ENCODE data around the gene SOX15. TPM values are rescaled to one million over a fixed set of nuclear protein-coding genes. Genes with fewer than 3 reads are reported as not detected.

The SOX15 gene
- total and polyA plus RNA-seq, 2 of the 4 experiments (the other 2 are of a cell fraction): 0.18 to 0.62 TPM

GRCh38 chr17:7544911-7545310 lies 45.0 kb downstream of the SOX15 start:
- Histone ChIP-seq H3K4me2 (ENCODE audit: low read depth, low read length) (no peak overlapping the region), H2AFZ (replicated peaks; ENCODE audit: low read length, poor library complexity) (no peak overlapping the region), H3K9me1 (ENCODE audit: insufficient read depth, low read length) (peaks cover 5% of the 10 kb centered on the region; the same call in 1 of the 2 replicates), H2BK20ac (ENCODE audit: low read depth, low read length) (no peak overlapping the region), H3K36me3 (ENCODE audit: control insufficient read depth, insufficient read depth, low read length) (no peaks in the 10 kb centered on the region), H4K20me1 (ENCODE audit: insufficient read depth, low read length) (no peaks in the 10 kb centered on the region), H3K27ac (ENCODE audit: insufficient read depth, low read length) (no peak overlapping the region), H2BK5ac (ENCODE audit: low read depth, low read length, poor library complexity, severe bottlenecking) (no peak overlapping the region), H3K79me1 (ENCODE audit: low read depth in 1 of 2, low read length in 2 of 2) (peaks cover 0 to 13% of the 10 kb centered on the region in 2 experiments; a peak in 2 of 4 replicates), H2AK5ac (ENCODE audit: low read depth, low read length) (no peak overlapping the region), H4K5ac (ENCODE audit: low read depth, low read length) (no peak overlapping the region), H3K4me3 (ENCODE audit: insufficient read depth, low read depth, low read length) (no peak overlapping the region), H2BK120ac (ENCODE audit: low read depth, low read length) (no peak overlapping the region), H3K27me3 (ENCODE audit: control insufficient read depth, insufficient read depth, low read length) (peaks cover 12% of the 10 kb centered on the region), H3K4ac (ENCODE audit: low read depth, low read length) (no peak overlapping the region), H4K91ac (ENCODE audit: insufficient read depth, low read depth, low read length) (no peak overlapping the region), H3K4me1 (ENCODE audit: control insufficient read depth, insufficient read depth, low read length) (peaks cover 8% of the 10 kb centered on the region), H4K8ac (ENCODE audit: low read depth in 2 of 2, low read length in 2 of 2) (no peak overlapping the region), H2BK15ac (ENCODE audit: low read depth, low read length) (no peak overlapping the region), H3K23ac (ENCODE audit: low read depth, low read length) (no peak overlapping the region), H3K9me3 (ENCODE audit: control insufficient read depth, insufficient read depth, low read length) (no peaks in the 10 kb centered on the region), H3K14ac (replicated peaks; ENCODE audit: low read depth, low read length) (no peak overlapping the region), H2AK9ac (replicated peaks; ENCODE audit: low read depth, low read length, poor library complexity) (no peak overlapping the region), H3K9ac (ENCODE audit: low read depth, low read length) (no peak overlapping the region), H3K56ac (ENCODE audit: extremely low read depth, insufficient read depth, low read length) (no peak overlapping the region), H3K18ac (ENCODE audit: low read depth, low read length) (no peak overlapping the region)
- intact Hi-C loops (cut with micrococcal nuclease): no loop called here
- ChIA-PET POLR2A (ENCODE audit: unreplicated experiment) (no interaction called here), CTCF (no interaction called here)
- no TSS peak for BruUV-seq (replicated peaks)
- no peak for TF ChIP-seq FOS (IDR thresholded peaks at IDR 0.05; ENCODE audit: low read depth, low read length)
- no peak for TF ChIP-seq USF2 (IDR thresholded peaks at IDR 0.05; ENCODE audit: low read depth, low read length)
- TF ChIP-seq MXI1 (IDR thresholded peaks at IDR 0.05; ENCODE audit: borderline replicate concordance, low read depth, low read length): no peak
- TF ChIP-seq, protein P1, sequence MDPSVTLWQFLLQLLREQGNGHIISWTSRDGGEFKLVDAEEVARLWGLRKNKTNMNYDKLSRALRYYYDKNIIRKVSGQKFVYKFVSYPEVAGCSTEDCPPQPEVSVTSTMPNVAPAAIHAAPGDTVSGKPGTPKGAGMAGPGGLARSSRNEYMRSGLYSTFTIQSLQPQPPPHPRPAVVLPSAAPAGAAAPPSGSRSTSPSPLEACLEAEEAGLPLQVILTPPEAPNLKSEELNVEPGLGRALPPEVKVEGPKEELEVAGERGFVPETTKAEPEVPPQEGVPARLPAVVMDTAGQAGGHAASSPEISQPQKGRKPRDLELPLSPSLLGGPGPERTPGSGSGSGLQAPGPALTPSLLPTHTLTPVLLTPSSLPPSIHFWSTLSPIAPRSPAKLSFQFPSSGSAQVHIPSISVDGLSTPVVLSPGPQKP (IDR thresholded peaks at IDR 0.05; ENCODE audit: borderline replicate concordance, low read depth, low read length): no peak
- TF ChIP-seq MAFK (IDR thresholded peaks at IDR 0.05; ENCODE audit: low read depth, low read length): no peak
- TF ChIP-seq, protein P2, sequence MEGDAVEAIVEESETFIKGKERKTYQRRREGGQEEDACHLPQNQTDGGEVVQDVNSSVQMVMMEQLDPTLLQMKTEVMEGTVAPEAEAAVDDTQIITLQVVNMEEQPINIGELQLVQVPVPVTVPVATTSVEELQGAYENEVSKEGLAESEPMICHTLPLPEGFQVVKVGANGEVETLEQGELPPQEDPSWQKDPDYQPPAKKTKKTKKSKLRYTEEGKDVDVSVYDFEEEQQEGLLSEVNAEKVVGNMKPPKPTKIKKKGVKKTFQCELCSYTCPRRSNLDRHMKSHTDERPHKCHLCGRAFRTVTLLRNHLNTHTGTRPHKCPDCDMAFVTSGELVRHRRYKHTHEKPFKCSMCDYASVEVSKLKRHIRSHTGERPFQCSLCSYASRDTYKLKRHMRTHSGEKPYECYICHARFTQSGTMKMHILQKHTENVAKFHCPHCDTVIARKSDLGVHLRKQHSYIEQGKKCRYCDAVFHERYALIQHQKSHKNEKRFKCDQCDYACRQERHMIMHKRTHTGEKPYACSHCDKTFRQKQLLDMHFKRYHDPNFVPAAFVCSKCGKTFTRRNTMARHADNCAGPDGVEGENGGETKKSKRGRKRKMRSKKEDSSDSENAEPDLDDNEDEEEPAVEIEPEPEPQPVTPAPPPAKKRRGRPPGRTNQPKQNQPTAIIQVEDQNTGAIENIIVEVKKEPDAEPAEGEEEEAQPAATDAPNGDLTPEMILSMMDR (conservative IDR thresholded peaks at IDR 0.05; ENCODE audit: low read depth, low read length): no peak
- no peak for TF ChIP-seq POLR2A (IDR thresholded peaks at IDR 0.05; ENCODE audit: low read depth, low read length)
- DNase-seq (no peak), ATAC-seq (ENCODE audit: low read depth) (no peak)
- in situ Hi-C loops (cut with MboI; ENCODE audit: low sequenced_read_pairs): loop anchor here (25.0 kb wide), 1 partner anchor 483 kb away; no protein-coding TSS in a partner anchor
- dilution Hi-C loops (cut with HindIII; ENCODE audit: low sequenced_read_pairs, unreplicated experiment): no loop called here
- WGBS, 2 experiments (ENCODE audit: extremely low coverage in 2 of 2, insufficient read length in 1 of 2): 80% methylated on average over 1 of the region's 6 CpGs; no CpG with 5 or more reads in 1 of the 2 experiments
